NT2/D1 (cell line): ENCODE measurements around the gene NUDT4B.
"Not testable (repeated sequence)": the region's sequence is repeated elsewhere in the genome, so short reads cannot be mapped to it uniquely, and the experiment has no call there.

Experiments used
- DNase-seq: peaks from one replicate; pipeline ENCODE4 v3.0.0-alpha.2; 2011; ENCODE audit warnings: low read depth, low spot score
- H3K27me3 ChIP-seq: 2 replicates; pipeline ENCODE4 v1.6.0; 2011; ENCODE audit warnings: mild to moderate bottlenecking; ENCODE audit not compliant: insufficient read length, insufficient read depth
- H3K36me3 ChIP-seq: 2 replicates; pipeline ENCODE4 v1.6.1; 2011; ENCODE audit warnings: mild to moderate bottlenecking, low read length, mixed read lengths; ENCODE audit not compliant: insufficient read depth, insufficient read length
- H3K4me1 ChIP-seq: 2 replicates; pipeline ENCODE4 v1.5.1; 2011; ENCODE audit not compliant: insufficient read depth, insufficient read length
- H3K4me3 ChIP-seq: 2 replicates; pipeline ENCODE4 v1.5.1; 2011; ENCODE audit warnings: low read depth; ENCODE audit not compliant: insufficient read length
- H3K9ac ChIP-seq: 2 replicates; pipeline ENCODE4 v1.6.0; 2011; ENCODE audit warnings: low read depth; ENCODE audit not compliant: insufficient read length
- H3K9me3 ChIP-seq: 2 replicates; pipeline ENCODE4 v1.5.1; 2011; ENCODE audit warnings: mild to moderate bottlenecking, low read length; ENCODE audit not compliant: insufficient read depth

Gene NUDT4B

GRCh38 chr1:148748563-148749334 is at the start of gene NUDT4B:
Gene NUDT4B, plus strand, starts transcription at chr1:148748774. Its CDS starts 179 bp downstream, at chr1:148748953.
- DNase-seq, H3K36me3 ChIP-seq, H3K9me3 ChIP-seq, H3K4me3 ChIP-seq, H3K27me3 ChIP-seq, H3K4me1 ChIP-seq, H3K9ac ChIP-seq: not testable (repeated sequence)

DNA sequence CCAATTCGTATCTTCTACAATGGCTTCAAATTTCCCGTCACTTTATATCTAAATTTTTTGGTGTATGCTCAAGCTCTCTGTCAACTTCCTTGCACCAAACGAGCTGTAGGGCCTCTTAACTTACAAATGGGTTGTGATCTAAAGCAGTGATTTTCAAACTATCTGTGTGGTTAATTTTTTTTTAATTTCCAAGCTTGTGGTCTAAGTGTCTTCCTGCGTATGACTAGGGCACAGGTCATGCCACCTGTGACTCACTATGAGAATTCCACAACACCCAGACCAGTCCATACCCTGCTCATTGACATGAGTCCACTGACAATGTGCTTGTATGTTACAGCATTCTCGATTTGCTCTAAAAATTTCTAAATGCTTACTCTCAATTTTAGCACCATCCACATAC is 49.2 kb upstream of the NUDT4B start:
- H3K4me3 ChIP-seq, H3K9me3 ChIP-seq, H3K36me3 ChIP-seq, H3K4me1 ChIP-seq, H3K9ac ChIP-seq, DNase-seq, H3K27me3 ChIP-seq: not testable (repeated sequence)

- H3K4me3 ChIP-seq, DNase-seq, H3K4me1 ChIP-seq, H3K27me3 ChIP-seq, H3K36me3 ChIP-seq, H3K9me3 ChIP-seq, H3K9ac ChIP-seq: not testable (repeated sequence)
These were observed 46.3 kb upstream of the NUDT4B start for GRCh38 chr1:148702242-148702641.

GRCh38 chr1:148703973-148704591 is 44.5 kb upstream of the NUDT4B start:
- not testable (repeated sequence) for H3K27me3 ChIP-seq, H3K36me3 ChIP-seq, H3K9ac ChIP-seq, H3K9me3 ChIP-seq, DNase-seq, H3K4me1 ChIP-seq, H3K4me3 ChIP-seq

DNA sequence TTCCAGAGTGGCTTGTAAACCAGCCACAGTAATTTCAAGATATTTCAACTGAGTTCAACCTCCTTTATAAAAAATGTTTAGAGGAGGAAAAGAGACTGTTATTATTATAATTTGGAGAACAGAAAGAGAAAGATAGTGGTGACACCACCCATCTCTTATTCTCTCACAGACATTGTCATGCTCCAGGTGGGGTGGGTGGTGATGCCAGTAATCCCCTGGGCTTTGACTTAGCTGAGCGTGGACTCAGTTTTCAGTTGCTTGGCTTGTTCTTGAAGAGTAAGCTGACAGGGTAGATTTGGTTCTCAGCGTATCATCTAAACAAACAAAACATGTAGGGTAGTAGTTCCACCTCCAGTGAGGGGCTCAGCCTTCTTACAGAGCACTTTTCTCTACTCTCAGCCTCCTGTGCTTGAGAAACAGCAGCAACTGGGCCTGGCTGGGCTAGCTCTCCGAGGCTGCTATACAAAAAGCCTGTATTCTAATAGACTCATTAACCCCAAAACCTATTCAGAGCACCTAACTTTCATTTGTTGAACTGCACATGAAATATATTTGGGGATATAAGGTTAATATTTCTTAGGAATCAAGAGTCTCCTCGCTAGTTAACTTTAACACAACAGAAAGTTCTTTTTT is 43.1 kb upstream of the NUDT4B start:
- H3K9ac ChIP-seq, H3K4me1 ChIP-seq, H3K9me3 ChIP-seq, DNase-seq, H3K27me3 ChIP-seq, H3K4me3 ChIP-seq, H3K36me3 ChIP-seq: not testable (repeated sequence)

GRCh38 chr1:148708779-148709333 is 39.7 kb upstream of the NUDT4B start:
- H3K4me1 ChIP-seq, H3K9ac ChIP-seq, H3K9me3 ChIP-seq, H3K27me3 ChIP-seq, DNase-seq, H3K36me3 ChIP-seq, H3K4me3 ChIP-seq: not testable (repeated sequence)

- not testable (repeated sequence) for H3K4me3 ChIP-seq, H3K36me3 ChIP-seq, DNase-seq, H3K27me3 ChIP-seq, H3K9me3 ChIP-seq, H3K4me1 ChIP-seq, H3K9ac ChIP-seq
These were observed 37.6 kb upstream of the NUDT4B start for GRCh38 chr1:148710772-148711523.

GRCh38 chr1:148712353-148712752 is 36.2 kb upstream of the NUDT4B start:
- not testable (repeated sequence) for DNase-seq, H3K4me3 ChIP-seq, H3K9ac ChIP-seq, H3K9me3 ChIP-seq, H3K36me3 ChIP-seq, H3K4me1 ChIP-seq, H3K27me3 ChIP-seq

GRCh38 chr1:148715518-148715917 is 33.1 kb upstream of the NUDT4B start:
- not testable (repeated sequence) for H3K9ac ChIP-seq, H3K27me3 ChIP-seq, H3K36me3 ChIP-seq, H3K9me3 ChIP-seq, H3K4me3 ChIP-seq, H3K4me1 ChIP-seq, DNase-seq

DNA sequence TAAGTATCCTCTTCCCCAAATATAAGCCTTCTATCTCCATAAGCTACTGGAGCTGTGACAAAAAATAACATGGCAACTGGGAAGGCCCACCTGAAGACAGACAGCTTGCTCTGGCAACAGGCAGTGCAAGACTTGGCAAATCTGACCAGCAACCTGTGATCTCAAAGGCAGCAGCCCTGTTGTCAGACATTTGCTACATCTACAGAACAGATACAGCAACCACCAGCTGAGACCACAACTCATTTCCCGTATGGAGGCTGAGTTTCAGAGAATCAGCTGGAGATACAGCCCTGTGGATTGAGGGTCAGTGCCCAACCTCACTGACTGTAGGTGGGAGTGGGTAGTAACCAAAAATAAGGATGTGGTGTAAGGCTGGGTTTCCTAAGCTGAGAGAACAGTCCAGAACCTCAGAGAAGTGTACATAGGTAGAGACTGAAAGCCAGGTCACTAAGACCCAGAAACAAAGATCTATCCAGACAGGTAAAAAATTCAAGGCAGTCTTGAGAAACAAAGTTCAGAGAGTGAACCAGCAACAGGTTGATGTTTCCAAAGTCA is 31.5 kb upstream of the NUDT4B start:
- not testable (repeated sequence) for H3K27me3 ChIP-seq, H3K4me1 ChIP-seq, DNase-seq, H3K9me3 ChIP-seq, H3K9ac ChIP-seq, H3K36me3 ChIP-seq, H3K4me3 ChIP-seq

- not testable (repeated sequence) for H3K27me3 ChIP-seq, H3K4me1 ChIP-seq, H3K9me3 ChIP-seq, DNase-seq, H3K9ac ChIP-seq, H3K36me3 ChIP-seq, H3K4me3 ChIP-seq
These were observed 27.7 kb upstream of the NUDT4B start for GRCh38 chr1:148720918-148721317.
